HG02938 (cell line): ENCODE data around the gene OSGIN1.

Experiments used
- ATAC-seq: cut with Tn5 transposase; IDR thresholded peaks from one replicate; pipeline ENCODE4 v1.9.1; 2021; ENCODE audit warnings: mild to moderate bottlenecking, moderate library complexity; ENCODE audit not compliant: unreplicated experiment

OSGIN1 gene

GRCh38 chr16:83969771-83970429 lies 16.9 kb downstream of the OSGIN1 start:
- no peak for ATAC-seq

- no peak for ATAC-seq
Observed at GRCh38 chr16:83970430-83970815, 17.4 kb downstream of the OSGIN1 start.

- ATAC-seq: no peak
Observed at GRCh38 chr16:83971165-83972130, 18.4 kb downstream of the OSGIN1 start.

GRCh38 chr16:83972256-83973008 lies 19.4 kb downstream of the OSGIN1 start:
- ATAC-seq: no peak

DNA sequence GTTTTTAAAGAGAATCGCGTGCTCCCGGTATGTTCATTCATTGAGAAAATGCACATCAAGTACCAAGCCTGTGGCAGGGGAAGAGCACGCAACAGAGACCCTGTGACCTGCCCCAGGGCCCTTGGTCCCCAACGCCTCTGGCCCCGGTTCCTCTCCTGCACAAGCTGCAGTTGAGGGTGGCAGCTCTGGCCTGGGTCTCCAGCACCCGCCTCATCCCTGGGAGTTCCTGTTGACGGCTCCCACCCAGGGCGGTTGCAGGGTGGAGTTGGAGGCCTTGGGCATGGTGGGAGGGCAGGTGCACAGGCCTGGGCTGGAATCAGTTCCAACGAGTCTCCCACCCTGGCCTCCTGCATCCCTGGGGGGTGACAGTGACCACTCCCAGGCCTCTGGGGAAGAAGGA lies 20.0 kb downstream of the OSGIN1 start:
- ATAC-seq: no peak

DNA sequence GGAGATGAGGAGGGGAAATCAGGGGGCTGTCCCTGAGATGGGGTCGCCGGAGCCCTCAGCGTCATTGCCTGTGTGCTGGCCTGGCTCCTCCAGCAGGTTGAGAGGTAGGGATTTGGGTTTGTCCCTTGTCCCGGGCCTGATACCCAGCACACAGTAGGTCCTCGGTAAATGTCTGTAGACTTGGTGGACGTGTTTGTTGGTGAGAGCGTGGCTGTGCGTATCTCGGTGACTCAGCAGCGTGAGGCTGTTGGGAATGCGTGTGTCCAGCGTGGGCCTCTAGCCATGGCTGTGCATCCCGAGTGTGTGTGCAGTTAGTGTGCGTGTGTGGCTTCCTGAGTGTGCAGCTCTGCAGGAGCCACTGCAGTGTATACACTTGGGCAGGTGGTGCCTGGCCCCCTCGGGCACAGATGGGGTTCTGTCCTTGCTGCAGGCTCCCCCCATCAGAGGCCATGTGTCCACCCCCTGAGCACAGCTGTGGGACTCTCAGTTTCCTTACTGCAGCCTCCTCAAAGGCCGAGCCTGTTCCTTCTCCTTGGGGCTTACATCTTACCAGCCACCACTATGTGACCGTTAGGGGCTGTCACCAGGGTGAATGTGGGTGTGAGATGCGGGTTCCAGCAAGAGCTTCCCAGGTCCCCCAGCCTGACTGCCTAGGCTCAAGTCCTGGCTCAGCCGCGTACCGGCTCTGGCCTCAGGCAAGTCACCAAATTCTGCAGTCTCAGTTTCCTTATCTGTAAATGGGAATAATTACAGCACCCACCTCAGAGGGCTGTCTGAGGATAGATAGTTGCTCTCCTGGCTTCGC lies 20.7 kb downstream of the OSGIN1 start:
- ATAC-seq: no peak

GRCh38 chr16:83974475-83974874 lies 21.4 kb downstream of the OSGIN1 start:
- ATAC-seq: no peak

DNA sequence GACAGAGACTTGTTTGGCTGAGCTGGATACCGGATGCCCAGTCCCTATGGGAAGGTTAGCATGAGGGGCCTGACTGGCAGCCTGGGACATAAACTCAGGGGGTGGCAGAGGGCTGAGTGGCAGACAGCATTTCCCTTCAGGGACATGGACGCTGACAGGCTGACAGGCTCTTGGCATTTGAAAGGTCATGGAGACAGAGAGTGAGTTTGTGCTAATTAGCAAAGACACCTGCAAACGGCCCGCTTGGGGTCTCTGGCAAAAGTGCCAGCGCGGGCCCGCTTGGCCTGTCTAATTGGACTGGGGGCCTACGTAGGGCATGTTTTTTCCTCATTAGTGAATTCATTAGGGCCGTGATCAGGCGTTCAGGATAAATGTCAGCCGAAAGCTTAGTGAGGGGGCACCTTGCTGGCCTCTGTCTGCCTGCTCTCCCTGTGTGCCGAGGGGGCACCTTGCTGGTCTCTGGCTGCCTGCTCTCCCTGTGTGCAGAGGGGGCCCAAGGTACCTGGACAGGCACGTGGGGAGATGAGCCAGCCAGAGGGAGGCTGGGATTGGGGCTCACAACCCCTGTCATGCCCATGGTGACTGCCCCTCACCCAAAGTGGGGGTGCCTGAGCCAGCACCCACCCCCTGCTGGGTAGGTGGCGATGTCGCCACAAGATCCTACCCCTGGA lies 22.7 kb downstream of the OSGIN1 start:
- no peak for ATAC-seq

GRCh38 chr16:83977056-83977815 lies 24.2 kb downstream of the OSGIN1 start:
- ATAC-seq: no peak

- ATAC-seq: no peak
Observed at GRCh38 chr16:83978401-83978904, 25.4 kb downstream of the OSGIN1 start.

DNA sequence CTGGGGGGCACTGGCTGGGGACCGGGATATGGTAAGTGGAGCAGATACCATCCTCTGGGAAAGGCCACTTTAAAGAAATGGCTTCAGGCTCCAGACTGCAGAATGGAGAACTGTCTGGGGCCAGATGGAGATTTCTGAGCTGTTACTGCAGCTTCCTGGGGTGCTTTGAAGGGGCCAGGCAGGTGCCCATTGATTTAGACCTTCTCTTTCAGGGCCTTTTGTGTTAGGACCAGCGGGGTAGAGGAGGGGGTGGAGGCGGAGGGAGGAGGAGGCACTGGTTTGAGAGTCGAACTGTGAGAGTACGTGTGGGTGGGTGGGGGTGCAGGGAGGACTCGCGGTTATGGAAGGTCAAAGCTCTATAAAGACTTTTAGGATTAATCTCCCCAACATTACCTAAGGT lies 26.4 kb downstream of the OSGIN1 start:
- ATAC-seq: no peak

- no peak for ATAC-seq
Observed at GRCh38 chr16:83980794-83981193, 27.8 kb downstream of the OSGIN1 start.

GRCh38 chr16:83981799-83982198 lies 28.8 kb downstream of the OSGIN1 start:
- ATAC-seq: no peak

DNA sequence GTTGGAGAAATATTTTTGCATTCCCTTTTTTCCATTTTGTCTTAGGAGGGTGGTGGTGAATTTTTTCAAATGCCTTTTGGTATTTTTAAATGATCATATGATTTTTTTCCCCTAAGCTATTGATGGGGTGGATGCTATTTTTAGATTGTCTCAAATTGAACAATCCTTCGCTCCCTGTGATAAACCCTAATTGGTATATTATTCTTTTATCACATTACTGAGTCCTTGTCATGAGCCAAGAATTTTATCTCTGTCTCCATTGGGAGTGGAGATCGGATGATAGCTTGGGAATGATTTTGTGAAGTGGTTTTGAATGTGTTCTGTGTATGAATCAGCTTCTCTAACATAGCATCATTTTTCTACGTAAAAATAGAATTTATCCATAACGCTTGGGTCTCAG lies 30.5 kb downstream of the OSGIN1 start:
- no peak for ATAC-seq

- ATAC-seq: no peak
Observed at GRCh38 chr16:83989300-83989699, 36.3 kb downstream of the OSGIN1 start.

- no peak for ATAC-seq
Observed at GRCh38 chr16:83990492-83990891, 37.5 kb downstream of the OSGIN1 start.

DNA sequence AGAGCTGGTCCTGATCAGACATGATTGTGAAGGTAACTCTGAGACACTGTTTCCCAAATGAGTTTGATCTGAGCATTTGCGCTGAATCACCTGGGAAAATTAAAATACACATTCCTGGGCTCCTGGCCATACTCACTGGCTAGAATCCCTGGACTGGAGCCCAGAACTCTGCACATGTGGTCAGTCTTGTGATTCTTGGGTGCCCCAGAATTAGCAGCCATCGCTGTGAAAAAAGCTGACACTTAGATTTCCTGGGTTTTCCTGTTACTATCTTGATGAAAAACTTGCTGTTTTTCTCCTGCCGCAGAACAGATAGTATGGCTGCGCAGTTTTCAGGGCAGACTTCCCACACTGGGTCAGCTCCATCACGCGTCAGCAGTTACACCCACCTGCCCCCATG lies 39.6 kb downstream of the OSGIN1 start:
- ATAC-seq: no peak

DNA sequence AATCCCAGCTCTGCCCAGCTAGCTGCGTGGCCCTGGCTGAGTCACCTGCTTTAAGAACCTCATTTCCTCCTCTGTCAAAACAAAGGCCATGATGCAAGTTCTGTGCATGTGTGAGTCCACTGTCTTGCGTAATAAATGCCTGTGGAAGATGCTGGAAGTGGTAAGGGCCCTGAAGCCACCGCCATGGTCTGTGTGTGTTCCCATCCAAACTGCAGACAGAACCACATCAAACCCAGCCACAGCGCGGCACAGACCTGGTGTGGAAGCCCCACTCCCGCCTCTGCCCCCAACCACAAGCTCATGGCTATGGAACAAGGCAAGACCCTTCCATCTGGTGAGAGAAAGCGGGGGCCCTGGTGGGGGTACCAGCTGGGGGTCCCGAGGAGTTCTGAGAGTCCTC lies 41.0 kb downstream of the OSGIN1 start:
- no peak for ATAC-seq

GRCh38 chr16:83994703-83995102 lies 41.7 kb downstream of the OSGIN1 start:
- ATAC-seq: no peak
